Kidney (tissue), 14 donors: ENCODE data around the gene DPP10. TPM values are rescaled to one million over a fixed set of nuclear protein-coding genes. Genes with fewer than 3 reads are reported as not detected.

ENCODE experiments used
- DNase-seq, 5 donors: peaks; one replicate each; pipeline ENCODE4 v3.0.0-alpha.2; 2013 to 2020
- FAIRE-seq: peaks from 2 replicates; lab custom pipeline; 2012; peaks lifted over from hg19 to GRCh38; lab: Jason Lieb, UNC
- H3K27ac ChIP-seq, 2 donors: one replicate each; pipeline ENCODE4 v1.7.0; 2013; ENCODE audit warnings: low read depth in 2 of 2, low read length in 2 of 2, inconsistent platforms in 1 of 2
- H3K27me3 ChIP-seq: one replicate; pipeline ENCODE4 v1.7.1; 2013; ENCODE audit warnings: low read length, inconsistent platforms; ENCODE audit not compliant: control insufficient read depth, insufficient read depth
- H3K36me3 ChIP-seq, 3 donors: one replicate each; pipeline versions ENCODE4 v1.7.0 to v1.7.1; 2013; ENCODE audit warnings: low read length in 3 of 3, control low read depth in 1 of 3, inconsistent platforms in 1 of 3; ENCODE audit not compliant: insufficient read depth in 3 of 3, control insufficient read depth in 2 of 3
- H3K4me1 ChIP-seq, 3 donors: one replicate each; pipeline versions ENCODE4 v1.7.0 to v1.7.1; 2013; ENCODE audit warnings: low read length in 3 of 3, inconsistent platforms in 1 of 3, low read depth in 1 of 3; ENCODE audit not compliant: control insufficient read depth in 2 of 3, insufficient read depth in 2 of 3
- H3K4me3 ChIP-seq, 3 donors: one replicate each; pipeline versions ENCODE4 v1.7.0 to v1.8.1; 2013; ENCODE audit warnings: low read length in 3 of 3, control low read depth in 1 of 3, inconsistent platforms in 1 of 3
- H3K9ac ChIP-seq, 3 donors: one replicate each; pipeline versions ENCODE4 v1.7.0 to v1.7.1; 2013; ENCODE audit warnings: low read length in 3 of 3, control low read depth in 1 of 3, inconsistent platforms in 1 of 3
- H3K9me3 ChIP-seq, 3 donors: one replicate each; pipeline versions ENCODE4 v1.7.0 to v1.7.1; 2013; ENCODE audit warnings: low read length in 3 of 3, control low read depth in 1 of 3, inconsistent platforms in 1 of 3; ENCODE audit not compliant: control insufficient read depth in 2 of 3, insufficient read depth in 1 of 3
- intact Hi-C: fragments of 100-400 bp; cut with DNase I; formaldehyde crosslinking; loops from one replicate; pipeline ENCODE4 v1.11.1; 2022
- polyA plus RNA-seq: library from polyadenylated mRNA; stranded (reverse); fragments of 350-450 nt; fragmentation: Illumina TruSeq; extraction: RNeasy Lipid Tissue Mini Kit (QIAGEN cat#74804); gene quantifications from one replicate; pipeline ENCODE4 v1.2.3, GENCODE V29; 2014; ENCODE audit warnings: low read depth, low replicate concordance; ENCODE audit not compliant: insufficient read depth
- total RNA-seq: library from RNA; stranded (reverse); fragmentation: NEBNext Ultra II Directional; extraction: Animal tissue kit (Norgen Biotek cat#: 25700); gene quantifications from one replicate; pipeline ENCODE4 v1.2.1, GENCODE V29; 2021
- TF ChIP-seq, protein P1 (sequence below): IDR thresholded peaks from 3 replicates; pipeline ENCODE4 v1.5.1; 2012; ENCODE audit warnings: mild to moderate bottlenecking, moderate library complexity, borderline replicate concordance; ENCODE audit not compliant: insufficient read depth; ENCODE audit errors: extremely low read depth
- donor health status: control.
- donor health status: control.
- donor health status: control.
- donor health status: control.
- donor health status: control.
- donor health status: DM: yes; HTN: yes; CAD: no.
- donor health status: Normal renal cell carcinoma (clear cell type).

Gene DPP10
- total and polyA plus RNA-seq, 2 donors from 2014 or later, result 0.67 TPM; not detected in 1

GRCh38 chr2:114426756-114427155 is 15.7 kb upstream of the DPP10 start:
- intact Hi-C loops, result no loop called here
- Histone ChIP-seq H3K4me3 (no peak overlapping the region), H3K27ac (no peak overlapping the region), H3K27me3 (no peaks in the 10 kb centered on the region), H3K9ac (no peak overlapping the region), H3K36me3 (no peaks in the 10 kb centered on the region), H3K4me1 (no peaks in the 10 kb centered on the region), H3K9me3 (no peaks in the 10 kb centered on the region)
- TF ChIP-seq, protein P1, sequence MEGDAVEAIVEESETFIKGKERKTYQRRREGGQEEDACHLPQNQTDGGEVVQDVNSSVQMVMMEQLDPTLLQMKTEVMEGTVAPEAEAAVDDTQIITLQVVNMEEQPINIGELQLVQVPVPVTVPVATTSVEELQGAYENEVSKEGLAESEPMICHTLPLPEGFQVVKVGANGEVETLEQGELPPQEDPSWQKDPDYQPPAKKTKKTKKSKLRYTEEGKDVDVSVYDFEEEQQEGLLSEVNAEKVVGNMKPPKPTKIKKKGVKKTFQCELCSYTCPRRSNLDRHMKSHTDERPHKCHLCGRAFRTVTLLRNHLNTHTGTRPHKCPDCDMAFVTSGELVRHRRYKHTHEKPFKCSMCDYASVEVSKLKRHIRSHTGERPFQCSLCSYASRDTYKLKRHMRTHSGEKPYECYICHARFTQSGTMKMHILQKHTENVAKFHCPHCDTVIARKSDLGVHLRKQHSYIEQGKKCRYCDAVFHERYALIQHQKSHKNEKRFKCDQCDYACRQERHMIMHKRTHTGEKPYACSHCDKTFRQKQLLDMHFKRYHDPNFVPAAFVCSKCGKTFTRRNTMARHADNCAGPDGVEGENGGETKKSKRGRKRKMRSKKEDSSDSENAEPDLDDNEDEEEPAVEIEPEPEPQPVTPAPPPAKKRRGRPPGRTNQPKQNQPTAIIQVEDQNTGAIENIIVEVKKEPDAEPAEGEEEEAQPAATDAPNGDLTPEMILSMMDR, result no peak
- DNase-seq (no peak), FAIRE-seq (no peak)

DNA sequence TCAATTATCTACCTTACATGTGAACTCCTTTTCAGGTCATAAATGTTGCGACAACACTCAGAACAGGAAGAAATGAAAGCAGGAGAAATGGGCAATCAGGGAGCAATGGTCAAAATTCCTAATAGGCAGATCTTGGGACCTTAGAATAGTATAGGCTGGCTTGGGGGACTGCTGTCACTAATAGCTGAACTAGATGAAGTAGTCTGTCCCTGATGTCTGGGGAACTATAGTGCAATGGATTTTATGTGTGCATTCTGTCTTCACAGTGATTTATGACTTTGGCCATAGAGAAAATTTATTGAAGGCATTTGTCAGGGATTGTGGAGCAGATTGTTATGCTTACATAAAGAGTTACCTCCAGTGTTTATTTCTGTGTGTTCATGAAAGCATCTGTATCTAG is 6.1 kb upstream of the DPP10 start:
- FAIRE-seq (no peak), DNase-seq (peak in 1 of 5 donors; percentile 8)
- no peaks in the 10 kb centered on the region for H3K36me3 ChIP-seq
- no peaks in the 10 kb centered on the region for H3K27me3 ChIP-seq
- TF ChIP-seq, protein P1, result no peak
- H3K9ac ChIP-seq, result no peak overlapping the region
- no peak overlapping the region for H3K27ac ChIP-seq
- intact Hi-C loops, result no loop called here
- no peaks in the 10 kb centered on the region for H3K4me1 ChIP-seq
- H3K9me3 ChIP-seq, result no peaks in the 10 kb centered on the region
- H3K4me3 ChIP-seq, result no peak overlapping the region

DNA sequence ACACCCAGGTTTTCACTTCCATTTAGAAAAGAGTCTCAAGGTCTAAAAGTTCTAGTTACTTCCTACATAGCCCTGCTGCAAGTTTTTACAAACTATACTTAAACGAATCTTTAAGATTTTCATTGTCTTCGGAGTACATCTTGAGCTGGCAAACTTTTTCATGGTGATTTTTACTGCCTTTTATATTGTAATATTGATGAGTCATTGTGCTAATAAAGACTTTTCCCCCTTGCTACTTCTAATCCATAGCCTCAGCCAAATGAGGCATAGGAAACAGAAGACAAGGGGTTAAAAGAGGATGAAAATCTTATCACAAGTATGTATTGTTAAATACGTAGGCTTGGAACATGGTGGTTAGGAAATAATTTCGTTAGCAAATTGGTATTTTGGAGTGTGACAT is 4.1 kb downstream of the DPP10 start:
- no peak for FAIRE-seq
- intact Hi-C loops, result no loop called here

More for the DNA sequence above, 4.1 kb downstream of the DPP10 start:
- TF ChIP-seq, protein P1, result no peak
- H3K4me1 ChIP-seq, result no peaks in the 10 kb centered on the region
- no peak overlapping the region for H3K27ac ChIP-seq
- H3K9ac ChIP-seq, result no peak overlapping the region
- no peaks in the 10 kb centered on the region for H3K36me3 ChIP-seq
- no peaks in the 10 kb centered on the region for H3K27me3 ChIP-seq
- no peak overlapping the region for H3K4me3 ChIP-seq
- no peaks in the 10 kb centered on the region for H3K9me3 ChIP-seq
- no peak for DNase-seq
